A673 (cell line): Measurements from ENCODE around the gene KRTAP21-1. TPM values are rescaled to one million over a fixed set of nuclear protein-coding genes. Genes with fewer than 3 reads are reported as not detected.

Source experiments
- BruUV-seq: library from RNA; stranded (reverse); fragments of 400-500 nt; replicated peaks from 2 replicates; lab custom pipeline; 2021; lab: Mats Ljungman, UMichigan
- CTCF ChIA-PET: fragments of 300-600 bp; sonication (Branson Sonifier 250); formaldehyde crosslinking; loops from one replicate; lab custom pipeline; 2022; ENCODE audit warnings: antibody characterized with exemption; lab: Charles Lee
- POLR2A ChIA-PET: fragments of 300-600 bp; sonication (Branson Sonifier 250); formaldehyde crosslinking; loops from one replicate; lab custom pipeline; 2022; ENCODE audit warnings: antibody characterized with exemption; ENCODE audit not compliant: low non-redundant PET; lab: Charles Lee
- DNase-seq: peaks from one replicate; pipeline ENCODE4 v3.0.0-alpha.2; 2015; ENCODE audit warnings: low spot score
- H3K27ac ChIP-seq: fragments of 200-600 bp; sonication (generic); 2 replicates; pipeline ENCODE4 v1.5.1; 2016; ENCODE audit warnings: mixed run types, low read depth, mild to moderate bottlenecking, mixed read lengths, antibody characterized with exemption, low read length; ENCODE audit not compliant: poor library complexity, severe bottlenecking
- H3K27me3 ChIP-seq: fragments of 200-600 bp; sonication (generic); replicated peaks from 2 replicates; pipeline ENCODE4 v1.6.1; 2017; ENCODE audit warnings: mixed run types, low read depth, mild to moderate bottlenecking, mixed read lengths, antibody characterized with exemption, low read length; ENCODE audit not compliant: insufficient read depth, poor library complexity
- H3K36me3 ChIP-seq: fragments of 200-600 bp; sonication (generic); 2 replicates; pipeline ENCODE4 v1.6.1; 2016; ENCODE audit warnings: mixed run types, mild to moderate bottlenecking, mixed read lengths, antibody characterized with exemption, low read length; ENCODE audit not compliant: insufficient read depth, poor library complexity, severe bottlenecking
- H3K4me1 ChIP-seq: fragments of 200-600 bp; sonication (generic); 2 replicates; pipeline ENCODE4 v1.6.1; 2017; ENCODE audit warnings: mixed run types, mild to moderate bottlenecking, mixed read lengths, antibody characterized with exemption, low read length; ENCODE audit not compliant: insufficient read depth, poor library complexity, severe bottlenecking
- H3K4me3 ChIP-seq: fragments of 200-600 bp; sonication (generic); 2 replicates; pipeline ENCODE4 v1.5.1; 2016; ENCODE audit warnings: low read depth, mixed run types, mild to moderate bottlenecking, mixed read lengths, low read length; ENCODE audit not compliant: poor library complexity, severe bottlenecking
- H3K9me3 ChIP-seq: fragments of 200-600 bp; sonication (generic); 2 replicates; pipeline ENCODE4 v1.6.1; 2016; ENCODE audit warnings: mixed run types, low read depth, mild to moderate bottlenecking, mixed read lengths, antibody characterized with exemption, low read length; ENCODE audit not compliant: poor library complexity, severe bottlenecking
- CTCF ChIP-seq: fragments of 300-800, 200-600 bp; sonication (generic); conservative IDR thresholded peaks from 2 replicates; pipeline ENCODE4 v1.5.1; 2017; ENCODE audit warnings: low read depth, mild to moderate bottlenecking, antibody characterized with exemption, low read length, moderate library complexity, mixed read lengths
- EZH2 ChIP-seq: fragments of 200-600 bp; sonication (generic); IDR thresholded peaks from 2 replicates; pipeline ENCODE4 v1.6.1; 2017; ENCODE audit warnings: borderline replicate concordance, low read depth, mild to moderate bottlenecking, mixed read lengths, antibody characterized with exemption, low read length; ENCODE audit not compliant: poor library complexity, severe bottlenecking
- intact Hi-C: fragments of 100-400 bp; cut with micrococcal nuclease; formaldehyde crosslinking; loops from one replicate; pipeline ENCODE4 v1.10.0; 2022; ENCODE audit not compliant: unreplicated experiment
- total RNA-seq: library from RNA; stranded (reverse); gene quantifications from 2 replicates; pipeline ENCODE4 v1.2.3, GENCODE V29; 2021

Gene KRTAP21-1
- total RNA-seq, 1 experiment from 2014 or later = not detected

GRCh38 chr21:30779249-30779648, 24.0 kb upstream of the KRTAP21-1 start:
- Histone ChIP-seq H3K9me3 (peaks cover 11% of the 10 kb centered on the region), H3K27ac (no peak overlapping the region), H3K36me3 (no peaks in the 10 kb centered on the region), H3K27me3 (peaks cover 55% of the 10 kb centered on the region), H3K4me1 (no peaks in the 10 kb centered on the region), H3K4me3 (no peak overlapping the region)
- TF ChIP-seq CTCF = no peak
- no peak for TF ChIP-seq EZH2
- BruUV-seq = no TSS peak
- CTCF ChIA-PET = no interaction called here
- POLR2A ChIA-PET = no interaction called here
- DNase-seq = no peak
- intact Hi-C loops = no loop called here

GRCh38 chr21:30769724-30770431, 14.7 kb upstream of the KRTAP21-1 start:
- H3K27ac ChIP-seq = no peak overlapping the region

GRCh38 chr21:30760776-30761175, 5.5 kb upstream of the KRTAP21-1 start:
- Histone ChIP-seq H3K4me3 (no peak overlapping the region), H3K27ac (no peak overlapping the region), H3K27me3 (peaks cover 15% of the 10 kb centered on the region), H3K9me3 (no peaks in the 10 kb centered on the region), H3K4me1 (no peaks in the 10 kb centered on the region), H3K36me3 (no peaks in the 10 kb centered on the region)
- intact Hi-C loops = no loop called here
- ChIA-PET POLR2A (no interaction called here), CTCF (no interaction called here)
- no peak for TF ChIP-seq EZH2
- no peak for TF ChIP-seq CTCF
- BruUV-seq = no TSS peak
- no peak for DNase-seq

More at GRCh38 chr21:30769724-30770431, 14.7 kb upstream of the KRTAP21-1 start:
- Histone ChIP-seq H3K4me1 (no peaks in the 10 kb centered on the region), H3K36me3 (no peaks in the 10 kb centered on the region), H3K4me3 (no peak overlapping the region), H3K9me3 (peaks cover 7% of the 10 kb centered on the region), H3K27me3 (no peaks in the 10 kb centered on the region)
- POLR2A ChIA-PET = no interaction called here
- no peak for DNase-seq
- CTCF ChIA-PET = no interaction called here
- intact Hi-C loops = no loop called here
- TF ChIP-seq CTCF (no peak), EZH2 (no peak)
- no TSS peak for BruUV-seq
